HepG2 (cell line): ENCODE measurements around the gene CCDC183. TPM values are rescaled to one million over a fixed set of nuclear protein-coding genes. Genes with fewer than 3 reads are reported as not detected.

ENCODE experiments used
- CBX1 ChIP-seq: IDR thresholded peaks from one replicate; pipeline ENCODE4 v1.6.1; 2016; ENCODE audit warnings: antibody characterized with exemption, low read depth
- DNMT3B ChIP-seq: conservative IDR thresholded peaks from 2 replicates; pipeline ENCODE4 v1.6.1; 2016; ENCODE audit warnings: missing biosample characterization, control low read depth
- ERF ChIP-seq: IDR thresholded peaks from 2 replicates; pipeline ENCODE4 v1.6.1; 2018; ENCODE audit warnings: missing biosample characterization, missing genetic modification reagents
- FIP1L1 ChIP-seq: fragments of 200-400 bp; formaldehyde crosslinking; IDR thresholded peaks from 2 replicates; pipeline ENCODE4 v1.6.1; 2018; ENCODE audit warnings: low read depth, mild to moderate bottlenecking, low read length, moderate library complexity, borderline replicate concordance; ENCODE audit not compliant: insufficient read depth
- FOXP1 ChIP-seq, 2 experiments: fragments of 450-650 bp in 1 of 2; IDR thresholded peaks; 2 replicates each; pipeline ENCODE4 v1.6.1; 2017 to 2018; ENCODE audit warnings: antibody characterized with exemption in 1 of 2
- HCFC1 ChIP-seq: fragments of 150-350 bp; IDR thresholded peaks from 2 replicates; pipeline ENCODE4 v1.6.1; 2014; ENCODE audit warnings: low read depth, low read length
- ISX ChIP-seq: sonication (generic); formaldehyde crosslinking; conservative IDR thresholded peaks from 2 replicates; pipeline ENCODE4 v1.5.0; 2020; ENCODE audit warnings: missing genetic modification reagents
- MIER2 ChIP-seq: IDR thresholded peaks from 2 replicates; pipeline ENCODE4 v1.6.1; 2016; ENCODE audit warnings: missing biosample characterization, missing genetic modification reagents
- MNT ChIP-seq: fragments of 450-650 bp; IDR thresholded peaks from 2 replicates; pipeline ENCODE4 v1.6.1; 2016
- RFX3 ChIP-seq: IDR thresholded peaks from 2 replicates; pipeline ENCODE4 v1.6.1; 2016; ENCODE audit warnings: missing biosample characterization, missing genetic modification reagents
- SIN3B ChIP-seq: fragments of 150-350 bp; IDR thresholded peaks from 2 replicates; pipeline ENCODE4 v1.6.1; 2014; ENCODE audit warnings: low read length
- SMAD3 ChIP-seq: sonication (generic); formaldehyde crosslinking; IDR thresholded peaks from 2 replicates; pipeline ENCODE4 v1.4.0; 2020; ENCODE audit warnings: missing genetic modification reagents
- SNRNP70 ChIP-seq: fragments of 200-400 bp; formaldehyde crosslinking; IDR thresholded peaks from 2 replicates; pipeline ENCODE4 v1.6.1; 2017; ENCODE audit warnings: mild to moderate bottlenecking, low read depth, low read length, moderate library complexity
- SRSF1 ChIP-seq: fragments of 200-400 bp; formaldehyde crosslinking; optimal IDR thresholded peaks from 2 replicates; pipeline ENCODE3; 2017; ENCODE audit warnings: mild to moderate bottlenecking, low read depth, low read length, moderate library complexity
- TBP ChIP-seq: sonication (generic); formaldehyde crosslinking; IDR thresholded peaks from 2 replicates; pipeline ENCODE4 v1.5.0; 2020; ENCODE audit warnings: missing genetic modification reagents
- THYN1 ChIP-seq: sonication (generic); formaldehyde crosslinking; IDR thresholded peaks from 2 replicates; pipeline ENCODE4 v1.8.1; 2023; ENCODE audit warnings: low read depth, mild to moderate bottlenecking, moderate library complexity, missing genetic modification reagents, borderline replicate concordance
- ZEB1 ChIP-seq: IDR thresholded peaks from 2 replicates; pipeline ENCODE4 v1.6.1; 2012; ENCODE audit warnings: mild to moderate bottlenecking, low read depth, inconsistent platforms; ENCODE audit not compliant: insufficient replicate concordance
- ZFP82 ChIP-seq: sonication (generic); formaldehyde crosslinking; IDR thresholded peaks from 2 replicates; pipeline ENCODE4 v1.5.1; 2020; ENCODE audit warnings: mild to moderate bottlenecking, missing genetic modification reagents, borderline replicate concordance
- ZMAT3 ChIP-seq: sonication (generic); formaldehyde crosslinking; conservative IDR thresholded peaks from 2 replicates; pipeline ENCODE4 v1.7.0; 2021; ENCODE audit warnings: missing genetic modification reagents
- ZNF12 ChIP-seq: sonication (generic); formaldehyde crosslinking; IDR thresholded peaks from 2 replicates; pipeline ENCODE4 v1.5.0; 2020; ENCODE audit warnings: missing genetic modification reagents
- ZNF256 ChIP-seq: sonication (generic); formaldehyde crosslinking; conservative IDR thresholded peaks from 2 replicates; pipeline ENCODE4 v1.4.0; 2020; ENCODE audit warnings: missing genetic modification reagents
- ZNF546 ChIP-seq: sonication (generic); formaldehyde crosslinking; conservative IDR thresholded peaks from 2 replicates; pipeline ENCODE4 v1.8.1; 2023; ENCODE audit warnings: mild to moderate bottlenecking, missing genetic modification reagents
- ZNF724P ChIP-seq: sonication (generic); formaldehyde crosslinking; IDR thresholded peaks from 2 replicates; pipeline ENCODE4 v1.8.0; 2022; ENCODE audit warnings: missing genetic modification reagents, borderline replicate concordance
- ZSCAN30 ChIP-seq: sonication (generic); formaldehyde crosslinking; IDR thresholded peaks from 2 replicates; pipeline ENCODE4 v1.5.0; 2020; ENCODE audit warnings: mild to moderate bottlenecking, missing genetic modification reagents
- polyA plus RNA-seq, 8 experiments: library from polyadenylated mRNA; depleted of rRNA in 3 of 8; stranded (reverse) in 7 of 8; unstranded in 1 of 8; fragments of >200 nt; fragmentation: Illumina TruSeq in 4 of 8; extraction: Trizol in 4 of 8; gene quantifications; 2 replicates each; pipeline versions ENCODE4 v1.2.1 to v1.2.3, GENCODE V29; 2011 to 2016; ENCODE audit warnings: low read depth in 4 of 8, missing spikeins in 1 of 8, mixed read lengths in 1 of 8; ENCODE audit not compliant: insufficient read depth in 1 of 8
- total RNA-seq, 5 experiments: library from RNA; depleted of rRNA; stranded (reverse); fragments of >200 nt; fragmentation: Illumina TruSeq; extraction: Trizol; gene quantifications; 2 replicates each; pipeline ENCODE4 v1.2.3, GENCODE V29; 2016; ENCODE audit warnings: low read depth in 1 of 5
- TF ChIP-seq, protein P1 (sequence below): sonication (generic); formaldehyde crosslinking; IDR thresholded peaks from 2 replicates; pipeline ENCODE4 v1.4.0; 2020; ENCODE audit warnings: mild to moderate bottlenecking, missing genetic modification reagents
- TF ChIP-seq, protein P2 (sequence below): IDR thresholded peaks from 2 replicates; pipeline ENCODE4 v1.6.1; 2016; ENCODE audit warnings: mild to moderate bottlenecking, missing biosample characterization, missing genetic modification reagents
- TF ChIP-seq, protein P3 (sequence below): sonication (generic); formaldehyde crosslinking; IDR thresholded peaks from 2 replicates; pipeline ENCODE4 v1.4.0; 2020; ENCODE audit warnings: missing genetic modification reagents

The CCDC183 gene
- total and polyA plus RNA-seq, 2 of the 13 experiments (the other 11 are each of a cell fraction or from before 2014, with no cell fraction given) = 5.0 to 66.4 TPM

GRCh38 chr9:136791516-136792276 lies 4.4 kb upstream of the CCDC183 start (continued):
- TF ChIP-seq, protein P1, sequence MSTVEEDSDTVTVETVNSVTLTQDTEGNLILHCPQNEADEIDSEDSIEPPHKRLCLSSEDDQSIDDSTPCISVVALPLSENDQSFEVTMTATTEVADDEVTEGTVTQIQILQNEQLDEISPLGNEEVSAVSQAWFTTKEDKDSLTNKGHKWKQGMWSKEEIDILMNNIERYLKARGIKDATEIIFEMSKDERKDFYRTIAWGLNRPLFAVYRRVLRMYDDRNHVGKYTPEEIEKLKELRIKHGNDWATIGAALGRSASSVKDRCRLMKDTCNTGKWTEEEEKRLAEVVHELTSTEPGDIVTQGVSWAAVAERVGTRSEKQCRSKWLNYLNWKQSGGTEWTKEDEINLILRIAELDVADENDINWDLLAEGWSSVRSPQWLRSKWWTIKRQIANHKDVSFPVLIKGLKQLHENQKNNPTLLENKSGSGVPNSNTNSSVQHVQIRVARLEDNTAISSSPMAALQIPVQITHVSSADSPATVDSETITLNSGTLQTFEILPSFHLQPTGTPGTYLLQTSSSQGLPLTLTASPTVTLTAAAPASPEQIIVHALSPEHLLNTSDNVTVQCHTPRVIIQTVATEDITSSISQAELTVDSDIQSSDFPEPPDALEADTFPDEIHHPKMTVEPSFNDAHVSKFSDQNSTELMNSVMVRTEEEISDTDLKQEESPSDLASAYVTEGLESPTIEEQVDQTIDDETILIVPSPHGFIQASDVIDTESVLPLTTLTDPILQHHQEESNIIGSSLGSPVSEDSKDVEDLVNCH = no peak
- no peak for TF ChIP-seq ERF
- no peak for TF ChIP-seq ZEB1
- TF ChIP-seq TBP (CRISPR knock-in tag) = no peak
- TF ChIP-seq, protein P2, sequence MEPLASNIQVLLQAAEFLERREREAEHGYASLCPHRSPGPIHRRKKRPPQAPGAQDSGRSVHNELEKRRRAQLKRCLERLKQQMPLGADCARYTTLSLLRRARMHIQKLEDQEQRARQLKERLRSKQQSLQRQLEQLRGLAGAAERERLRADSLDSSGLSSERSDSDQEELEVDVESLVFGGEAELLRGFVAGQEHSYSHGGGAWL = no peak; the same call in 1 of the 2 replicates
- no peak for TF ChIP-seq RFX3 (CRISPR knock-in tag)
- no peak for TF ChIP-seq SRSF1
- peak; percentile 8; the same call in 1 of the 2 replicates for TF ChIP-seq MIER2 (CRISPR knock-in tag)
- TF ChIP-seq FIP1L1 = no peak
- TF ChIP-seq ISX (CRISPR knock-in tag) = no peak
- peak; percentile 56 for TF ChIP-seq CBX1
- TF ChIP-seq THYN1 (CRISPR knock-in tag) = no peak
- peak; percentile 75; the same call in 1 of the 2 replicates for TF ChIP-seq ZNF546
- TF ChIP-seq ZNF724P (CRISPR knock-in tag) = peak; percentile 87
- no peak for TF ChIP-seq ZNF256
- TF ChIP-seq SIN3B = no peak
- TF ChIP-seq FOXP1 (IDR thresholded peaks at IDR 0.05) = no peak
- TF ChIP-seq FOXP1 (CRISPR knock-in tag; IDR thresholded peaks at IDR 0.05) = no peak
- TF ChIP-seq, protein P3, sequence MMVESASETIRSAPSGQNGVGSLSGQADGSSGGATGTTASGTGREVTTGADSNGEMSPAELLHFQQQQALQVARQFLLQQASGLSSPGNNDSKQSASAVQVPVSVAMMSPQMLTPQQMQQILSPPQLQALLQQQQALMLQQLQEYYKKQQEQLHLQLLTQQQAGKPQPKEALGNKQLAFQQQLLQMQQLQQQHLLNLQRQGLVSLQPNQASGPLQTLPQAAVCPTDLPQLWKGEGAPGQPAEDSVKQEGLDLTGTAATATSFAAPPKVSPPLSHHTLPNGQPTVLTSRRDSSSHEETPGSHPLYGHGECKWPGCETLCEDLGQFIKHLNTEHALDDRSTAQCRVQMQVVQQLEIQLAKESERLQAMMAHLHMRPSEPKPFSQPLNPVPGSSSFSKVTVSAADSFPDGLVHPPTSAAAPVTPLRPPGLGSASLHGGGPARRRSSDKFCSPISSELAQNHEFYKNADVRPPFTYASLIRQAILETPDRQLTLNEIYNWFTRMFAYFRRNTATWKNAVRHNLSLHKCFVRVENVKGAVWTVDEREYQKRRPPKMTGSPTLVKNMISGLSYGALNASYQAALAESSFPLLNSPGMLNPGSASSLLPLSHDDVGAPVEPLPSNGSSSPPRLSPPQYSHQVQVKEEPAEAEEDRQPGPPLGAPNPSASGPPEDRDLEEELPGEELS (CRISPR knock-in tag) = no peak
- no peak for TF ChIP-seq SMAD3
- no peak for TF ChIP-seq ZSCAN30 (CRISPR knock-in tag)
- TF ChIP-seq SNRNP70 = no peak
- TF ChIP-seq MNT = no peak
- TF ChIP-seq HCFC1 = no peak
- no peak for TF ChIP-seq ZFP82 (CRISPR knock-in tag)
- no peak for TF ChIP-seq ZMAT3
- no peak for TF ChIP-seq ZNF12 (CRISPR knock-in tag)
- no peak for TF ChIP-seq DNMT3B (CRISPR knock-in tag)
